CD4-positive, alpha-beta T cell treated with Interleukin-4 for 1 hour (primary cell): ENCODE data around the gene ZNF135.

Source experiments
- DNase-seq, 2 donors: peaks; one replicate each; pipeline ENCODE4 v3.0.0-alpha.2; 2020 to 2022

The ZNF135 gene

GRCh38 chr19:58047672-58048071 lies 11.4 kb upstream of the ZNF135 start:
- DNase-seq, result no peak

GRCh38 chr19:58052256-58052655 lies 6.8 kb upstream of the ZNF135 start:
- DNase-seq, result no peak

- no peak for DNase-seq
Observed at GRCh38 chr19:58053480-58054156, 5.5 kb upstream of the ZNF135 start.

- DNase-seq, result no peak
Observed at GRCh38 chr19:58054901-58055874, 3.9 kb upstream of the ZNF135 start.

DNA sequence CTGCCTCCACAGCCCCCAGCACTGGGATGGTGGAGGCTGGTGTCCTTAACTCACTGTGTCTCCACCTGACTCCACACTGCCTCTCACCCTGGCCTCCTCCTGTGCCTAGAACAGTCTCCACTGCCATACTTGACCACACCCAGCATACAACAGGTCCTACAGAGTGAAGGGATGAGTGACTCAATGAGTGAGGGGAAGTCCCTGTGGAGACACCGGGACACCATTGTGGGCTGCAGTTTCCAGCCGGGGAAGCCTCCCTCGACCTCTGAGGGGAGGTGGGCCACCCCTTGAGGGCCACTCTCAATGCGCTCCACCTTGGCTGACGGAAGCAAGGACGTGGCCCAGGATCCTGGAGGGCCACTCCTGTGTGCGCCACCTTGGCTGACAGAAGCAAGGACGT lies 2.8 kb upstream of the ZNF135 start:
- no peak for DNase-seq

- no peak for DNase-seq
Observed at GRCh38 chr19:58056861-58057260, 2.2 kb upstream of the ZNF135 start.

- no peak for DNase-seq
Observed at GRCh38 chr19:58058467-58058866, 615 bp upstream of the ZNF135 start.

GRCh38 chr19:58059671-58060078 lies 593 bp downstream of the ZNF135 start:
- no peak for DNase-seq

DNA sequence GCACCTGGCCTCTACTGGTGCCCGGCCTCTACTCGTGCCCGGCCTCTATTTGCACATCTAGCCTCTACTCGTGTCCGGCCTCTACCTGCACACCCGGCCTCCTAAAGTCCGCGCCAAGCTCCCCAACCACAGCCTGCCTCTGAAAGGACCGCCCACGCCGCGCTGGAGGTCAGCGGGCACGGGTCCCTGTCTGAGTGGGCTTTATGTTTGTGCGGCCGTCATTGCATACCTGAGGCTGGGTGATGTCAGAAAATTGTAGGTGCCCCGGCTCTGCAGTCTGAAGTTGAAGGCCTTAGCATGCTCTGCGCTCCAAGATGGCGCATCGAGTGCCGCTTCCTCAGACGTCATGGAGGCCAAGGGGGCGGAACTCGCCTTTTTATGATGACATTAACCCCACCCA lies 1.1 kb downstream of the ZNF135 start:
- DNase-seq, result no peak

DNA sequence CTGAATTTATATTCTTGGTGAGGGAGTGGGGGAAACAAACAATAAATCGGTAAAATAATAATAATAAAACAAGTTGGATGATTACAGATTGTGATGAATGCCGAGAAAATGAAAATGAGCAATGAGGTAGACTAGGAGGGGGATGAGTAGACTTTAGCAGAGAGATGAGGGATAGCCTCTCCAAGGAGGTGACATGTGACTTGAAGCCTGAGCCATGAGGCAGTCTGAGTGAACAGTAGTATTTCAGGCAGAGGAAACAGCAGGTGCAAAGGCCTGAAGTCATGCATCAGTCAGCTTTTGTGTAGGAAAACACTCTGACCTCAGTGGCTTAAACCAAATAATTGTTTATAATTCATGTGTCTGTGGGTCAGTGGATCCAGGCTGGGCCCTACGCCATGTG lies 4.6 kb downstream of the ZNF135 start:
- DNase-seq, result no peak

GRCh38 chr19:58067240-58067912 lies 8.3 kb downstream of the ZNF135 start:
- DNase-seq, result no peak

GRCh38 chr19:58079792-58080191 lies 20.7 kb downstream of the ZNF135 start:
- DNase-seq, result no peak

GRCh38 chr19:58083021-58083420 lies 23.9 kb downstream of the ZNF135 start:
- no peak for DNase-seq

DNA sequence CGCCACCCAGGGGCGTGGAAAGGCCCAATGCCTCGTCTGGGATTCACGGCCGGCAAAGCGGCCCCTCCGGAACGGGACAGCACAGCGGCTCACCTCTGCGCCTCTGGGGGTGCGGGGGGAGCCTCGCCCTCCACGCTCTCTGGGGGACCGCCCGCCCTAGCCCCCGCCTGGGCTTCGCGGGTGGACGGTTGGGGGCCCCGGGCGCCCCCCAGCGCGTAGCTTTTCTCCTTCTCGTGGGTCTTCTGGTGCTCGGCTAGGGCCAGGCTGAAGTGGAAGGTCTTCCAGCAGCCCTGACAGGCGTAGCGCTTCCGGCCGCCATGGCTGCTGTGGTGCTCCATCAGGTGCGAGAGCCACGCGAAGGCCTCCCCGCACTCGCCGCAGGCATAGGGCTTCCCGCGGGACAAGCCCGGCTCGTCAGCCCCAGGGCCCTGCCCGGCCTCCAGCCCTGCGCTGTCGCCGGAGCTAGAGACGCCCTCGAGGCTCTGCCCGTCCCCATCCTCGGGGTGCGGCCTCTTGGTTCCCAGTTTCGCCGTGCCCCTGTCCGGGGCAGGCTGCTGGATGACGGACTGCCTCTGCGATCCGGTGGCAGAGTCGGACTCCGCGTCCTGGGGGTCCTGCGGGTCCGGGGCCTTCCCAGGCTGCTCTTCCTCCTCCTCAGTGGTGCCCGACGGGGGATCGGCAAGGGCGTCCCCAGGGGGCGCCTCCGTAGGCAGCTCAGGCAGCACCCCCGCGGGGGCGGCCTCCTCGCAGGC lies 25.7 kb downstream of the ZNF135 start:
- no peak for DNase-seq

GRCh38 chr19:58085348-58085875 lies 26.3 kb downstream of the ZNF135 start:
- DNase-seq, result no peak

GRCh38 chr19:58086825-58087710 lies 28.0 kb downstream of the ZNF135 start:
- no peak for DNase-seq

DNA sequence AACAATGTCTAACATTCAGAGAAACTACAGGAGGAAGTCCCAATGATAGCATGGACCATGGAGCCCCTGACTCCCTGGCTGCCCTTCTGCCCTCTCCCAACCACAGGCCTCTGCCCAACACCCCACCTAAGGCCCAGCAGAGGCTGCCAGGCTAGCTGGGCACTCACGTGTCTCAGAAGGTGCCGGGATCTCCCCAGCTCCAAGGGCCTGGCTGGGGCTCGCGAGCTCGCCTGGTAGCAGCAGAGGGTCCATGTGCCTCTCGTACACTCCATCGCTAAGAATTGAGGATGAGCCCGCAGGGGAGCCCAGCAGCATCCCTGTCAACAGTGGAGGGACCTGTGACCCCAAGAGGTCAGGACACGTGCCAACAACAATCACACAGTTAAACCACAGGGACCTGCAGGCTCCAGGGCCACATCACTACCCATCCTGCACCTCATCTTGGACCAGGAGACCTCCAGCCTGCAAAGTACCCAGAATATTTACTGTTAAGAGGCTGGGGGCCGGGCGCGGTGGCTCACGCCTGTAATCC lies 29.5 kb downstream of the ZNF135 start:
- DNase-seq, result no peak

- no peak for DNase-seq
Observed at GRCh38 chr19:58089846-58090245, 30.8 kb downstream of the ZNF135 start.

GRCh38 chr19:58091251-58091995 lies 32.3 kb downstream of the ZNF135 start:
- no peak for DNase-seq

- DNase-seq, result no peak
Observed at GRCh38 chr19:58093071-58093470, 34.0 kb downstream of the ZNF135 start.
